Osteoblast (primary cell): ENCODE data around the gene PLAGL1. TPM values are rescaled to one million over a fixed set of nuclear protein-coding genes. Genes with fewer than 3 reads are reported as not detected.

Source experiments
- DNase-seq: peaks from one replicate; pipeline ENCODE4 v3.0.0; 2011; ENCODE audit warnings: low spot score, mixed read lengths; ENCODE audit not compliant: insufficient read length; ENCODE audit errors: missing footprints
- H2AFZ ChIP-seq: 2 replicates; pipeline ENCODE4 v1.6.0; 2011; ENCODE audit warnings: mild to moderate bottlenecking, low read length
- H3K27ac ChIP-seq: 2 replicates; pipeline ENCODE4 v1.5.1; 2011; ENCODE audit warnings: mild to moderate bottlenecking, low read depth, low read length, moderate library complexity
- H3K27me3 ChIP-seq: 2 replicates; pipeline ENCODE4 v1.6.0; 2012; ENCODE audit warnings: mild to moderate bottlenecking, control low read depth, inconsistent platforms, low read length, moderate library complexity; ENCODE audit not compliant: insufficient read depth
- H3K36me3 ChIP-seq: 2 replicates; pipeline ENCODE4 v1.5.1; 2011; ENCODE audit warnings: mild to moderate bottlenecking, low read length, control low read depth, moderate library complexity; ENCODE audit not compliant: insufficient read depth
- H3K4me1 ChIP-seq: 2 replicates; pipeline ENCODE4 v1.5.1; 2011; ENCODE audit warnings: mild to moderate bottlenecking, low read length, control low read depth, moderate library complexity; ENCODE audit not compliant: insufficient read depth
- H3K4me2 ChIP-seq: 2 replicates; pipeline ENCODE4 v1.6.0; 2011; ENCODE audit warnings: mild to moderate bottlenecking, low read length; ENCODE audit not compliant: insufficient read depth
- H3K4me3 ChIP-seq: fragments of 200-600 bp; sonication (generic); 3 replicates; pipeline ENCODE4 v1.5.1; 2012; ENCODE audit warnings: mild to moderate bottlenecking, low read length, inconsistent platforms; ENCODE audit not compliant: insufficient read depth
- H3K79me2 ChIP-seq: 2 replicates; pipeline ENCODE4 v1.6.0; 2012; ENCODE audit warnings: mild to moderate bottlenecking, low read length, control low read depth, inconsistent platforms; ENCODE audit not compliant: insufficient read depth
- H3K9me3 ChIP-seq: 2 replicates; pipeline ENCODE4 v1.5.1; 2011; ENCODE audit warnings: low read depth, low read length, control low read depth
- H4K20me1 ChIP-seq: 2 replicates; pipeline ENCODE4 v1.6.0; 2012; ENCODE audit warnings: mild to moderate bottlenecking, low read length, control low read depth; ENCODE audit not compliant: insufficient read depth
- CTCF ChIP-seq: IDR thresholded peaks from 2 replicates; pipeline ENCODE4 v1.5.1; 2011; ENCODE audit warnings: mild to moderate bottlenecking, low read depth, low read length, moderate library complexity; ENCODE audit errors: extremely low read depth
- total RNA-seq: library from RNA; depleted of rRNA; stranded (reverse); fragments of >200 nt; gene quantifications from 2 replicates; pipeline ENCODE4 v1.2.3, GENCODE V29; 2012

PLAGL1 gene
- total RNA-seq, 1 donor = 16.6 TPM

- H4K20me1 ChIP-seq = no peaks in the 10 kb centered on the region
- no peak overlapping the region for H3K4me3 ChIP-seq
- no peaks in the 10 kb centered on the region for H3K9me3 ChIP-seq
- no peak for DNase-seq
- H3K4me2 ChIP-seq = no peak overlapping the region
- H3K4me1 ChIP-seq = no peaks in the 10 kb centered on the region
- no peak overlapping the region for H2AFZ ChIP-seq
- TF ChIP-seq CTCF = no peak
- H3K36me3 ChIP-seq = peaks cover 10% of the 10 kb centered on the region
- peaks cover 6% of the 10 kb centered on the region for H3K27me3 ChIP-seq
- H3K27ac ChIP-seq = no peak overlapping the region
- H3K79me2 ChIP-seq = no peaks in the 10 kb centered on the region
These were observed 48.1 kb downstream of the PLAGL1 start for GRCh38 chr6:143959927-143960326.

DNA sequence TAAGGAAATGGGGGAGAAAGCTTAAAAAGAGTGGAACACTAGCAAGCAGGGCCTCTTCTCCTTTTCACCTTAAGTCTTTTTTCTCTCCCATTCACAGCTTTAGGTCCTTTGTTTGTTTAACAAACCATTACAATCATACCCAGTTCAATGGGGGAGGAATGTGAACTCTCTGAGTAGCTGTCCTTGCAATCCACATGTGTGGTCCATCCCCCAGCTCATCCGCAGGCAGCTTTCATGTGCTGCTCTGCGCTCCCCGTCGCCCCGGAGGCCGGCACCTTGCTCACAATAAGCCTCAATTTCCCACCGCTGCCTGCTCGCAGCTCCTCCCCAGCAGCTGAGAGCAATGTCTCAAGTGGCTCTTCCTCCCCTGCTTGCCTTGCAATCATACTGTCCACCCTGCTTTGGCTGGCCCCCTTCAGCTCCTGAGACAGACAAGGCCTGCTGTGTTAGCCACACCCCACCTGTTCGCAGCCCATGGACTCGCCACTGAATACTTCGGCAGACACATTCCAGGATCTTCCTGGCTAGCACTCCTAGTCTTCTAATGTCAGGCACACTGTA lies 49.1 kb downstream of the PLAGL1 start:
- Histone ChIP-seq H3K9me3 (no peaks in the 10 kb centered on the region), H3K4me3 (no peak overlapping the region), H3K4me1 (no peaks in the 10 kb centered on the region), H4K20me1 (no peaks in the 10 kb centered on the region), H3K27me3 (peaks cover 6% of the 10 kb centered on the region), H3K4me2 (no peak overlapping the region), H3K79me2 (no peaks in the 10 kb centered on the region), H3K36me3 (peaks cover 6% of the 10 kb centered on the region), H2AFZ (no peak overlapping the region), H3K27ac (no peak overlapping the region)
- no peak for TF ChIP-seq CTCF
- DNase-seq = no peak

- H3K36me3 ChIP-seq = peaks cover 5% of the 10 kb centered on the region
- H3K4me3 ChIP-seq = no peak overlapping the region
- H3K9me3 ChIP-seq = no peaks in the 10 kb centered on the region
- DNase-seq = no peak
- H3K79me2 ChIP-seq = no peaks in the 10 kb centered on the region
- no peak overlapping the region for H2AFZ ChIP-seq
- H3K27me3 ChIP-seq = peaks cover 2% of the 10 kb centered on the region
- no peak overlapping the region for H3K4me2 ChIP-seq
- H3K4me1 ChIP-seq = no peaks in the 10 kb centered on the region
- H4K20me1 ChIP-seq = no peaks in the 10 kb centered on the region
- H3K27ac ChIP-seq = no peak overlapping the region
- no peak for TF ChIP-seq CTCF
These were observed 50.3 kb downstream of the PLAGL1 start for GRCh38 chr6:143957679-143958274.

- no peak overlapping the region for H3K27ac ChIP-seq
These were observed 52.1 kb downstream of the PLAGL1 start for GRCh38 chr6:143955971-143956370.

More at GRCh38 chr6:143955971-143956370, 52.1 kb downstream of the PLAGL1 start:
- no peak overlapping the region for H2AFZ ChIP-seq
- no peaks in the 10 kb centered on the region for H3K9me3 ChIP-seq
- no peak for TF ChIP-seq CTCF
- H3K4me2 ChIP-seq = no peak overlapping the region
- H3K79me2 ChIP-seq = no peaks in the 10 kb centered on the region
- peaks cover 5% of the 10 kb centered on the region for H3K36me3 ChIP-seq
- no peaks in the 10 kb centered on the region for H4K20me1 ChIP-seq
- H3K27me3 ChIP-seq = peaks cover 2% of the 10 kb centered on the region
- H3K4me1 ChIP-seq = no peaks in the 10 kb centered on the region
- no peak overlapping the region for H3K4me3 ChIP-seq
- no peak for DNase-seq
